Cortex of kidney (tissue), 1 donor: Measurements from ENCODE around the gene PIGP.
"Not testable (repeated sequence)": the region's sequence is repeated elsewhere in the genome, so short reads cannot be mapped to it uniquely, and the experiment has no call there.

ENCODE experiments used
- DNase-seq: peaks from one replicate; lab custom pipeline; 2025; lab: John Stamatoyannopoulos, UW

PIGP gene

GRCh38 chr21:37044643-37045042 lies 28.2 kb downstream of the PIGP start:
- no peak for DNase-seq

- DNase-seq = no peak
Measured at GRCh38 chr21:37043818-37044217, 29.1 kb downstream of the PIGP start.

- DNase-seq = no peak
Measured at GRCh38 chr21:37041706-37042271, 31.1 kb downstream of the PIGP start.

GRCh38 chr21:37040212-37040611 lies 32.7 kb downstream of the PIGP start:
- DNase-seq = no peak

- DNase-seq = no peak
Measured at GRCh38 chr21:37039411-37040075, 33.3 kb downstream of the PIGP start.

GRCh38 chr21:37036177-37036576 lies 36.7 kb downstream of the PIGP start:
- no peak for DNase-seq

GRCh38 chr21:37034394-37034793 lies 38.5 kb downstream of the PIGP start:
- DNase-seq = not testable (repeated sequence)

GRCh38 chr21:37032877-37033471 lies 39.9 kb downstream of the PIGP start:
- no peak for DNase-seq

- no peak for DNase-seq
Measured at GRCh38 chr21:37032293-37032692, 40.6 kb downstream of the PIGP start.

GRCh38 chr21:37030864-37031263 lies 42.0 kb downstream of the PIGP start:
- DNase-seq = no peak

- DNase-seq = no peak
Measured at GRCh38 chr21:37028570-37028969, 44.3 kb downstream of the PIGP start.

- DNase-seq = no peak
Measured at GRCh38 chr21:37026499-37026898, 46.4 kb downstream of the PIGP start.

- no peak for DNase-seq
Measured at GRCh38 chr21:37017951-37018679, 54.8 kb downstream of the PIGP start.
